ENCODE measurements around the gene CDK5RAP2. TPM values are rescaled to one million over a fixed set of nuclear protein-coding genes. Genes with fewer than 3 reads are reported as not detected.

The CDK5RAP2 gene
- polyA plus RNA-seq, 1 experiment: 30.3 TPM

GRCh38 chr9:120544441-120544840 lies 35.5 kb downstream of the CDK5RAP2 start:
- ChIA-PET CTCF (interaction anchor here (0.8 to 2.0 kb wide), 3 partner anchors 12 to 76 kb away, joined by 3 to 5 read pairs (median 4); no protein-coding TSS in a partner anchor), POLR2A (no interaction called here)
- H3K4me3 ChIP-seq (ENCODE audit: low read depth, low read length): no peak overlapping the region
- DNase-seq (ENCODE audit: low read depth, low spot score): no peak
- H3K27ac ChIP-seq (ENCODE audit: low read depth, low read length): no peak overlapping the region
- H3K27me3 ChIP-seq (ENCODE audit: control insufficient read depth, insufficient read depth, low read length): no peaks in the 10 kb centered on the region
- H3K9me3 ChIP-seq (ENCODE audit: control insufficient read depth, insufficient read depth, low read length): no peaks in the 10 kb centered on the region
- TF ChIP-seq, protein P1, sequence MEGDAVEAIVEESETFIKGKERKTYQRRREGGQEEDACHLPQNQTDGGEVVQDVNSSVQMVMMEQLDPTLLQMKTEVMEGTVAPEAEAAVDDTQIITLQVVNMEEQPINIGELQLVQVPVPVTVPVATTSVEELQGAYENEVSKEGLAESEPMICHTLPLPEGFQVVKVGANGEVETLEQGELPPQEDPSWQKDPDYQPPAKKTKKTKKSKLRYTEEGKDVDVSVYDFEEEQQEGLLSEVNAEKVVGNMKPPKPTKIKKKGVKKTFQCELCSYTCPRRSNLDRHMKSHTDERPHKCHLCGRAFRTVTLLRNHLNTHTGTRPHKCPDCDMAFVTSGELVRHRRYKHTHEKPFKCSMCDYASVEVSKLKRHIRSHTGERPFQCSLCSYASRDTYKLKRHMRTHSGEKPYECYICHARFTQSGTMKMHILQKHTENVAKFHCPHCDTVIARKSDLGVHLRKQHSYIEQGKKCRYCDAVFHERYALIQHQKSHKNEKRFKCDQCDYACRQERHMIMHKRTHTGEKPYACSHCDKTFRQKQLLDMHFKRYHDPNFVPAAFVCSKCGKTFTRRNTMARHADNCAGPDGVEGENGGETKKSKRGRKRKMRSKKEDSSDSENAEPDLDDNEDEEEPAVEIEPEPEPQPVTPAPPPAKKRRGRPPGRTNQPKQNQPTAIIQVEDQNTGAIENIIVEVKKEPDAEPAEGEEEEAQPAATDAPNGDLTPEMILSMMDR (IDR thresholded peaks at IDR 0.05; ENCODE audit: low read depth, low read length): no peak

DNA sequence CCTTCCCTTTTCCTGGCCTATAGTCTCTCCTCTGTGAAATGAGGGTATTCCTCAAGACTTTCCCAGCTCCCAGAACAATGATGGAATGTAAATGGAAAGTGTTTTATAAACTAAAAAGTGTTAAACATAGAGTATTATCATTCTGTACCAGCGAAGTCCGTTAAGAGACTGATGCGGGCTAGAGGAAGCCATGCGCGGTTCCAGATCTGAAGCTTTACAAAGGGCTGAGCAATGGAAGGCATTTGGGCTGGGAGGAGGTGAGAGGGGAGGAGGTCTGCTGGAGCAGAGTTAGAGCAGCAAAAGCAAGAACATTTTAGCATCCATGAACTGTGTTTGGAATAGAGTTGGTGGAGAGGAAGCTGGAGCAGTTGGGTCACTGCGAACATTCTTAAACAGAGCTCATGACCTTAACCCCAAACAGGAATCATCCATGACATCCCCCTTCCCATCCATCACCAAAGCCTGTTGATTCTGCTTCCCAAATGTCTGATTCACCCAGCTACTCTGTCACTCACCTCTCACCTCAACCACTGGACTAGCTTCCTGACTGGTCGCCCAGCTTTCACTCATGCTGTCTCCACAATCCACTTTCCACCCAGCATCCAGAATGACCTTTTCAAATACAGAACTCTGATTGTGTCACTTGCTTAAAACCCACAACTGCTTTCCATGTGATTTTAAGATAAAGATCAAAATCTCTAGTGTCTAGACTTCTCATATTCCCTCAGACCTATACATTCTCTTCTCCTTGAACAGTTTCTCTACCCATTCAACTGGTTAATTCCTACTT lies 37.1 kb downstream of the CDK5RAP2 start:
- TF ChIP-seq, protein P1 (IDR thresholded peaks at IDR 0.05; ENCODE audit: low read depth, low read length): no peak
- no peaks in the 10 kb centered on the region for H3K9me3 ChIP-seq (ENCODE audit: control insufficient read depth, insufficient read depth, low read length)
- POLR2A ChIA-PET: no interaction called here
- H3K27me3 ChIP-seq (ENCODE audit: control insufficient read depth, insufficient read depth, low read length): no peaks in the 10 kb centered on the region
- H3K27ac ChIP-seq (ENCODE audit: low read depth, low read length): no peak overlapping the region
- CTCF ChIA-PET: interaction anchor here (1.4 to 2.0 kb wide), 3 partner anchors 10 to 77 kb away, joined by 4 to 5 read pairs (median 5); no protein-coding TSS in a partner anchor
- no peak overlapping the region for H3K4me3 ChIP-seq (ENCODE audit: low read depth, low read length)
- DNase-seq (ENCODE audit: low read depth, low spot score): no peak

DNA sequence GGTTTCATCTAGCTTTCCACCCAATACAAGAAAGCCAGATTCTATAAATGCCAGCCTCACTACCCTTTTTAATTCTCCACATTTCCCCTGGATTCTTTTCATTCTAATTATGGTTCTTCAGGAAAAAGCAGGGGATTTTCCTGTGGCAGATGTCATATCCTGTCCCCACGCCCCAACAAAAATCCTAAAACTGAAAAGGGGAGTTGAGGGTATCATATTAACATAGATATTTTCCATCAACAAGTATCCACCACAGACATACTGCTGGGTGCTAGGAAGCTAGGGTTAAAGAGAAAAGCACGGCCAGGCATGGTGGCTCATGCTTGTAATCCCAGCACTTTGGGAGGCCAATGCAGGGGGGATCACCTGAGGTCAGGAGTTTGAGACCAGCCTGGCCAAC lies 38.0 kb downstream of the CDK5RAP2 start:
- POLR2A ChIA-PET: no interaction called here

DNA sequence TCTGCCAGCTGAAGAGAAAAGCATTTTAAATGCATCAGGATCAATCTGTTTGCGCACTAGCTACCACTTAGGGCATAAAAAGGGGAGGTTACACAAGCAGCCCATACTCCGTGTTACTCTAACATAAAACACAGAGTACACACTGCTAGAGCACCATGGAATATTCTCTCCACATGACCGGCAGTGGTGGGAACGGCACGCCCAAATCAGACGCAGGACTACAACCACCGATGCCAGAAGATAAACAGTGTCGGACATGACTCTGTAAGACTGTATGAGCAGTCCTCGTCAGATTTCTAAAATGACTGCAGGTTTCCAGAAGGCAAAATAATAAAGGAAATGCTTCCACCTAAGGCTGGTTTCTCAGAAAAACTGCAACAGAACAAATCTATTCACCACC lies 40.0 kb downstream of the CDK5RAP2 start:
- no peak for DNase-seq (ENCODE audit: low read depth, low spot score)
- Histone ChIP-seq H3K4me3 (ENCODE audit: low read depth, low read length) (no peak overlapping the region), H3K9me3 (ENCODE audit: control insufficient read depth, insufficient read depth, low read length) (no peaks in the 10 kb centered on the region), H3K27me3 (ENCODE audit: control insufficient read depth, insufficient read depth, low read length) (no peaks in the 10 kb centered on the region), H3K27ac (ENCODE audit: low read depth, low read length) (no peak overlapping the region)
- CTCF ChIA-PET: interaction anchor here (0.9 kb wide), 1 partner anchor 8 kb away, joined by 3 read pairs; no protein-coding TSS in a partner anchor
- POLR2A ChIA-PET: no interaction called here
- TF ChIP-seq, protein P1 (IDR thresholded peaks at IDR 0.05; ENCODE audit: low read depth, low read length): no peak

More for the DNA sequence above, 38.0 kb downstream of the CDK5RAP2 start:
- no peaks in the 10 kb centered on the region for H3K27me3 ChIP-seq (ENCODE audit: control insufficient read depth, insufficient read depth, low read length)
- TF ChIP-seq, protein P1 (IDR thresholded peaks at IDR 0.05; ENCODE audit: low read depth, low read length): no peak
- CTCF ChIA-PET: interaction anchor here (1.0 kb wide), 1 partner anchor 11 kb away, joined by 3 read pairs; no protein-coding TSS in a partner anchor
- no peaks in the 10 kb centered on the region for H3K9me3 ChIP-seq (ENCODE audit: control insufficient read depth, insufficient read depth, low read length)
- no peak overlapping the region for H3K4me3 ChIP-seq (ENCODE audit: low read depth, low read length)
- DNase-seq (ENCODE audit: low read depth, low spot score): no peak
- H3K27ac ChIP-seq (ENCODE audit: low read depth, low read length): peak overlapping the region; percentile 3

GRCh38 chr9:120538339-120538738 lies 41.6 kb downstream of the CDK5RAP2 start:
- CTCF ChIA-PET: interaction anchor here (1.3 kb wide), 1 partner anchor 11 kb away, joined by 3 read pairs; no protein-coding TSS in a partner anchor
- H3K27me3 ChIP-seq (ENCODE audit: control insufficient read depth, insufficient read depth, low read length): no peaks in the 10 kb centered on the region
- POLR2A ChIA-PET: no interaction called here
- no peak for DNase-seq (ENCODE audit: low read depth, low spot score)
- TF ChIP-seq, protein P1 (IDR thresholded peaks at IDR 0.05; ENCODE audit: low read depth, low read length): no peak
- no peak overlapping the region for H3K27ac ChIP-seq (ENCODE audit: low read depth, low read length)
- H3K4me3 ChIP-seq (ENCODE audit: low read depth, low read length): no peak overlapping the region
- no peaks in the 10 kb centered on the region for H3K9me3 ChIP-seq (ENCODE audit: control insufficient read depth, insufficient read depth, low read length)

Data from AG04450 (cell line).